ENCODE data around the gene TTC9. TPM values are rescaled to one million over a fixed set of nuclear protein-coding genes. Genes with fewer than 3 reads are reported as not detected.

TTC9 gene
- total and polyA plus RNA-seq, 4 donors = 0.09 to 0.98 (median 0.45) TPM

DNA sequence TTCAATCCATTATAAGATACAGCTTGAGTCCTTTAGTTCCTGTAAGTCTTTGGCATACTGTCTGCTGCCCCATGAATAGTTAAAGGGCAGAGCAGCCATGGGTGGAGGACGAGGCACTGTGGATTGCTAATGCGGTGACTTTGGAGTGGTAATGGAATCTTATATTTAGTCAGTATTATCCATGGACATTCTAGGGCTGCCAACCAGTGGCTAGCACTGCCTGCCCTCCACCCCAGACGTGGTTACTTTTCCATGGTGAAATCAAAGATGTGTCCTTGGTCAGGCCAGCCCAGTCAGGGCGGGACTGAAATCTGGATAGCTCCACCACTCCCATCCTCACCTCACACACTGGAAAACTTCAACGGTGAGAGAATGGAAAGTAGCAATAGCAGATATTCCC lies 2.3 kb downstream of the TTC9 start:
- DNase-seq (ENCODE audit: low spot score) = no peak
- Histone ChIP-seq H3K9me3 (ENCODE audit: control insufficient read depth in 4 of 4, low read length in 3 of 4) (no peaks in the 10 kb centered on the region), H3K27me3 (ENCODE audit: control insufficient read depth in 4 of 4, insufficient read depth in 4 of 4, low read length in 3 of 4) (peaks cover 0 to 5% (median 0%) of the 10 kb centered on the region in 4 donors), H3K36me3 (ENCODE audit: control insufficient read depth in 4 of 4, insufficient read depth in 3 of 4, low read depth in 1 of 4, low read length in 3 of 4) (no peaks in the 10 kb centered on the region), H3K4me1 (ENCODE audit: control insufficient read depth in 4 of 4, insufficient read depth in 4 of 4, low read length in 3 of 4) (peaks cover 3 to 15% (median 11%) of the 10 kb centered on the region in 4 donors), H3K4me3 (ENCODE audit: low read depth in 1 of 3, low read length in 3 of 3) (no peak overlapping the region), H3K9ac (ENCODE audit: low read depth in 1 of 2, low read length in 2 of 2) (no peak overlapping the region), H3K27ac (ENCODE audit: low read depth in 1 of 2, low read length in 2 of 2) (no peak overlapping the region)
- 81% methylated on average over 5 of the region's 5 CpGs for WGBS
- TF ChIP-seq, protein P1, sequence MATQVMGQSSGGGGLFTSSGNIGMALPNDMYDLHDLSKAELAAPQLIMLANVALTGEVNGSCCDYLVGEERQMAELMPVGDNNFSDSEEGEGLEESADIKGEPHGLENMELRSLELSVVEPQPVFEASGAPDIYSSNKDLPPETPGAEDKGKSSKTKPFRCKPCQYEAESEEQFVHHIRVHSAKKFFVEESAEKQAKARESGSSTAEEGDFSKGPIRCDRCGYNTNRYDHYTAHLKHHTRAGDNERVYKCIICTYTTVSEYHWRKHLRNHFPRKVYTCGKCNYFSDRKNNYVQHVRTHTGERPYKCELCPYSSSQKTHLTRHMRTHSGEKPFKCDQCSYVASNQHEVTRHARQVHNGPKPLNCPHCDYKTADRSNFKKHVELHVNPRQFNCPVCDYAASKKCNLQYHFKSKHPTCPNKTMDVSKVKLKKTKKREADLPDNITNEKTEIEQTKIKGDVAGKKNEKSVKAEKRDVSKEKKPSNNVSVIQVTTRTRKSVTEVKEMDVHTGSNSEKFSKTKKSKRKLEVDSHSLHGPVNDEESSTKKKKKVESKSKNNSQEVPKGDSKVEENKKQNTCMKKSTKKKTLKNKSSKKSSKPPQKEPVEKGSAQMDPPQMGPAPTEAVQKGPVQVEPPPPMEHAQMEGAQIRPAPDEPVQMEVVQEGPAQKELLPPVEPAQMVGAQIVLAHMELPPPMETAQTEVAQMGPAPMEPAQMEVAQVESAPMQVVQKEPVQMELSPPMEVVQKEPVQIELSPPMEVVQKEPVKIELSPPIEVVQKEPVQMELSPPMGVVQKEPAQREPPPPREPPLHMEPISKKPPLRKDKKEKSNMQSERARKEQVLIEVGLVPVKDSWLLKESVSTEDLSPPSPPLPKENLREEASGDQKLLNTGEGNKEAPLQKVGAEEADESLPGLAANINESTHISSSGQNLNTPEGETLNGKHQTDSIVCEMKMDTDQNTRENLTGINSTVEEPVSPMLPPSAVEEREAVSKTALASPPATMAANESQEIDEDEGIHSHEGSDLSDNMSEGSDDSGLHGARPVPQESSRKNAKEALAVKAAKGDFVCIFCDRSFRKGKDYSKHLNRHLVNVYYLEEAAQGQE (IDR thresholded peaks at IDR 0.05) = no peak
- no peak for TF ChIP-seq YY1 (IDR thresholded peaks at IDR 0.05)
- no peak for TF ChIP-seq HNF4A (conservative IDR thresholded peaks at IDR 0.05)
- no peak for TF ChIP-seq RXRA (IDR thresholded peaks at IDR 0.05)
- TF ChIP-seq NR2F2 (IDR thresholded peaks at IDR 0.05) = no peak
- no peak for TF ChIP-seq FOXA1 (IDR thresholded peaks at IDR 0.05)
- no peak for TF ChIP-seq RAD21 (IDR thresholded peaks at IDR 0.05)
- no peak for TF ChIP-seq JUND (IDR thresholded peaks at IDR 0.05)
- TF ChIP-seq TAF1 (conservative IDR thresholded peaks at IDR 0.05) = no peak
- TF ChIP-seq EGR1 (IDR thresholded peaks at IDR 0.05; ENCODE audit: low read depth in 2 of 2) = no peak
- TF ChIP-seq, protein P2, sequence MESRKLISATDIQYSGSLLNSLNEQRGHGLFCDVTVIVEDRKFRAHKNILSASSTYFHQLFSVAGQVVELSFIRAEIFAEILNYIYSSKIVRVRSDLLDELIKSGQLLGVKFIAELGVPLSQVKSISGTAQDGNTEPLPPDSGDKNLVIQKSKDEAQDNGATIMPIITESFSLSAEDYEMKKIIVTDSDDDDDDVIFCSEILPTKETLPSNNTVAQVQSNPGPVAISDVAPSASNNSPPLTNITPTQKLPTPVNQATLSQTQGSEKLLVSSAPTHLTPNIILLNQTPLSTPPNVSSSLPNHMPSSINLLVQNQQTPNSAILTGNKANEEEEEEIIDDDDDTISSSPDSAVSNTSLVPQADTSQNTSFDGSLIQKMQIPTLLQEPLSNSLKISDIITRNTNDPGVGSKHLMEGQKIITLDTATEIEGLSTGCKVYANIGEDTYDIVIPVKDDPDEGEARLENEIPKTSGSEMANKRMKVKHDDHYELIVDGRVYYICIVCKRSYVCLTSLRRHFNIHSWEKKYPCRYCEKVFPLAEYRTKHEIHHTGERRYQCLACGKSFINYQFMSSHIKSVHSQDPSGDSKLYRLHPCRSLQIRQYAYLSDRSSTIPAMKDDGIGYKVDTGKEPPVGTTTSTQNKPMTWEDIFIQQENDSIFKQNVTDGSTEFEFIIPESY (IDR thresholded peaks at IDR 0.05) = no peak
- TF ChIP-seq SP1 (IDR thresholded peaks at IDR 0.05) = no peak

DNA sequence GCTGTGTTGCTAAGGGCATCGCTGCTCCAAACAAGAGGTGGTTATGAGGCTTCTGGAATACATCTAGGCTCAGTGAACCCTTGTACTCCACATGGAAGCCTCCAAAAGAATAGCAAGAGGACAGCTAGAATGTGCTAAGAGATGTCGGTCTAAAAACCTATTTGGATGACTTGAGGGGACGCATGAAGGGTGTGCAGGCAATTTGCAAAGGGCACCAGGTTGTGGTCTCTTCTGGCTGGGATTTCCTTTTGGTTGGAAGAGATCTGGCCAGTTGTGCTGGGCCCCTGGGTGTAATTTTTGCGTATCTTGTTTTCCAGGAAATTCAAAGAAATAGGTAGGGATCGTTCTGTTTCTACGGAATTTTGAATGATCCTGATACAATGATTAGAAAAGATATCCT lies 4.2 kb downstream of the TTC9 start:
- Histone ChIP-seq H3K4me3 (ENCODE audit: low read depth in 1 of 3, low read length in 3 of 3) (no peak overlapping the region), H3K27ac (ENCODE audit: low read depth in 1 of 2, low read length in 2 of 2) (no peak overlapping the region), H3K4me1 (ENCODE audit: control insufficient read depth in 4 of 4, insufficient read depth in 4 of 4, low read length in 3 of 4) (peaks cover 3 to 13% (median 9%) of the 10 kb centered on the region in 4 donors), H3K27me3 (ENCODE audit: control insufficient read depth in 4 of 4, insufficient read depth in 4 of 4, low read length in 3 of 4) (peaks cover 0 to 1% (median 0%) of the 10 kb centered on the region in 4 donors), H3K9ac (ENCODE audit: low read depth in 1 of 2, low read length in 2 of 2) (no peak overlapping the region), H3K36me3 (ENCODE audit: control insufficient read depth in 4 of 4, insufficient read depth in 3 of 4, low read depth in 1 of 4, low read length in 3 of 4) (no peaks in the 10 kb centered on the region), H3K9me3 (ENCODE audit: control insufficient read depth in 4 of 4, low read length in 3 of 4) (no peaks in the 10 kb centered on the region)
- DNase-seq (ENCODE audit: low spot score) = no peak
- TF ChIP-seq HNF4A (conservative IDR thresholded peaks at IDR 0.05) = no peak
- TF ChIP-seq FOXA2 (IDR thresholded peaks at IDR 0.05) = no peak
- TF ChIP-seq FOXA1 (IDR thresholded peaks at IDR 0.05) = no peak
- WGBS = 96% methylated on average over 6 of the region's 6 CpGs

GRCh38 chr14:70646705-70647104 lies 5.0 kb downstream of the TTC9 start:
- H3K36me3 ChIP-seq (ENCODE audit: control insufficient read depth in 4 of 4, insufficient read depth in 3 of 4, low read depth in 1 of 4, low read length in 3 of 4) = no peaks in the 10 kb centered on the region
- WGBS = 91% methylated on average over 2 of the region's 2 CpGs
- H3K4me3 ChIP-seq (ENCODE audit: low read depth in 1 of 3, low read length in 3 of 3) = no peak overlapping the region
- no peaks in the 10 kb centered on the region for H3K9me3 ChIP-seq (ENCODE audit: control insufficient read depth in 4 of 4, low read length in 3 of 4)
- no peak for DNase-seq (ENCODE audit: low spot score)
- no peak overlapping the region for H3K27ac ChIP-seq (ENCODE audit: low read depth in 1 of 2, low read length in 2 of 2)
- H3K27me3 ChIP-seq (ENCODE audit: control insufficient read depth in 4 of 4, insufficient read depth in 4 of 4, low read length in 3 of 4) = no peaks in the 10 kb centered on the region
- H3K4me1 ChIP-seq (ENCODE audit: control insufficient read depth in 4 of 4, insufficient read depth in 4 of 4, low read length in 3 of 4) = peaks cover 3 to 8% (median 6%) of the 10 kb centered on the region in 4 donors
- H3K9ac ChIP-seq (ENCODE audit: low read depth in 1 of 2, low read length in 2 of 2) = no peak overlapping the region
- TF ChIP-seq JUND (IDR thresholded peaks at IDR 0.05) = no peak
- no peak for TF ChIP-seq RXRA (IDR thresholded peaks at IDR 0.05)
- TF ChIP-seq, protein P3, sequence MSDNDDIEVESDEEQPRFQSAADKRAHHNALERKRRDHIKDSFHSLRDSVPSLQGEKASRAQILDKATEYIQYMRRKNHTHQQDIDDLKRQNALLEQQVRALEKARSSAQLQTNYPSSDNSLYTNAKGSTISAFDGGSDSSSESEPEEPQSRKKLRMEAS (IDR thresholded peaks at IDR 0.05) = no peak
- TF ChIP-seq FOXA1 (IDR thresholded peaks at IDR 0.05) = no peak
- TF ChIP-seq HNF4A (conservative IDR thresholded peaks at IDR 0.05) = no peak
- no peak for TF ChIP-seq SP1 (IDR thresholded peaks at IDR 0.05)
- TF ChIP-seq, protein P4, sequence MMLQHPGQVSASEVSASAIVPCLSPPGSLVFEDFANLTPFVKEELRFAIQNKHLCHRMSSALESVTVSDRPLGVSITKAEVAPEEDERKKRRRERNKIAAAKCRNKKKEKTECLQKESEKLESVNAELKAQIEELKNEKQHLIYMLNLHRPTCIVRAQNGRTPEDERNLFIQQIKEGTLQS (IDR thresholded peaks at IDR 0.05) = no peak
- TF ChIP-seq NR2F2 (IDR thresholded peaks at IDR 0.05) = no peak
- no peak for TF ChIP-seq RAD21 (IDR thresholded peaks at IDR 0.05)
- TF ChIP-seq, protein P1 (IDR thresholded peaks at IDR 0.05) = no peak
- no peak for TF ChIP-seq YY1 (IDR thresholded peaks at IDR 0.05)
- TF ChIP-seq TAF1 (conservative IDR thresholded peaks at IDR 0.05) = no peak
- TF ChIP-seq GABPA (IDR thresholded peaks at IDR 0.05 in 1 of 2, conservative IDR thresholded peaks at IDR 0.05 in 1 of 2) = no peak

Data from liver (tissue), 9 donors.